ENCODE data around the gene OSBP2.
"Not testable (repeated sequence)": the region's sequence is repeated elsewhere in the genome, so short reads cannot be mapped to it uniquely, and the experiment has no call there.

OSBP2 gene

DNA sequence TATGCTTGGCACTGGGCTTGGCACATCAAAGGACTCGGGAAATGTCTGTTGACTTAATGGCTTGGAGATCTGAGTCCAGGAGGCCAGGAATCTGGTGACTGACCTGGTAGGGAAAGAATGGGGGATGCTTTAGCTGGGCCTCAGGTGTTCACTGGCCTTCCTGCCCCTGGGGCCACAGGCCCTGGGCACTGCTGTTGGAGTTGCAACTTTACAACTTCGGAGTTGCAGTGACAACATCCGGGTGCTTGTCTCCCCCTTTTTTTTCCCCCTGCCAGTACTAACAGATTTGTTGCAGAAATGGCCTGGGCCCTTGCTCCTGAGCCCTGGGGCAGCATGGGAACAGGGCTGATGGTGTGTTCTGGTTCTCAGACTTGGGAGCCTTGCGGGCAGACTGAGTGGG is 23.8 kb downstream of the OSBP2 start:
- DNase-seq (ENCODE audit: low read depth in 2 of 2) = no peak

- no peak for DNase-seq (ENCODE audit: low read depth in 2 of 2)
Observed at GRCh38 chr22:30718938-30719337, 24.3 kb downstream of the OSBP2 start.

DNA sequence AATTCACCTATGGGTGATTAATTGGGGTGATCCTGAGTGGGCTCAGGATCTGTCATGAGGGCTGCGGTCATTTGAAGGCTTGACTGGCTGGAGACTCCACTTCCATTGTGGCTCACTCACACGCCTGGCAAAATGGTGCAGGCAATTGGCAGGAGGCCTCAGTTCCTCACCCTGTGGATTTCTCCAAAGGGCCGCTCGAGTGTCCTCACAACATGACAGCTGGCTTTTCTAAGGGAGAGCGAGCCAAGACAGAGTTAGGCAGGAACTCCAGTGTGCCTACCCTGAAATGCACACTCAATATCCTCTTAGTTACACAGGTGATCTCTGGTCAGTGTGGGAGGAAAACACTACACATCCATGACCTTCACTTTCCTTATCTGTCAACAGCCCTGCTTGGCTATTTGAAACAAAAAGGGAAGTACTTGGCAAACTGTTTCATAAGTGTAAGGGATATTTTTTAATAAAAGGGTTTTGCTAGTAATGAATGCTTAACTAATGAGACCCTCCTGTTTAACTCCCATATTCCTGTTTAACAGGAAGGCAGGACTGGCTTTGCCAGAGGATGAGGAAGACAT is 25.7 kb downstream of the OSBP2 start:
- no peak for DNase-seq (ENCODE audit: low read depth in 2 of 2)

DNA sequence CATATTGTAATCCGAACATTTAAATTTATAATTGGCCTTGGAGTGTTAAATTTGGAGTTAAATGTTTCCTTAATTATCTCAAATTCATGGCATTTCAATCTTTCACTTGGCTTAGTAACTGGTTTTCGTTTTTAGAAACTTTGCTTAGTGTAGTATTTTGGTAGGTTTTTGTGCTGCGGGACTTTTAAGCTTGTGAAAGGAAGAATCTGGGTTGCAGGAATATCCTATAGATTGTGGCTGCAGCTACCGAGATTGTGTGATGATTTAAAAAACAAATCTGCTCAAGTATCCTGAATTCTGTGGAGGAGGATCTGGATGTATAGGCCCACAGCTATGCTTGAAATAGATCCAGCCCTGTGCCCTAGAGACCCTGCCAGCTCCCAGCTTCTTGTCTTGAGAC is 27.1 kb downstream of the OSBP2 start:
- no peak for DNase-seq (ENCODE audit: low read depth in 2 of 2)

DNA sequence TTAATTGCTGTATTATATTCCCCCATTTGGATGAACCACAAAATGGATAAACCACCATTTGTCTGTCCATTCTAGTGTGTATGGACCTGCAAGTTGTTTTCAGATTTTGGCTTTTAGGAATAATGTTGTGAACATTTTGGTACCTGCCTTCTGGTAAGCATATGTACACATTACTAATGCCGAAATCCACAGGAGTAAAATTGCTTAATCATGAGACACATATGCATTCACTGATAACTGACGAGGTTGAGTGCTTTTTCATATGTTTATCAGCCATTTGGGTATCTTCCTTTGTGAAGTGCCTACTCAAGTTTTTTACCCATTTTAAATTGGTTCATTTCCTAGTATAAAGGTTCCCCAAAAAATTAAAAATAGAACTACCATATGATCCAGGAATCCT is 34.2 kb downstream of the OSBP2 start:
- no peak for DNase-seq (ENCODE audit: low read depth in 2 of 2)

DNA sequence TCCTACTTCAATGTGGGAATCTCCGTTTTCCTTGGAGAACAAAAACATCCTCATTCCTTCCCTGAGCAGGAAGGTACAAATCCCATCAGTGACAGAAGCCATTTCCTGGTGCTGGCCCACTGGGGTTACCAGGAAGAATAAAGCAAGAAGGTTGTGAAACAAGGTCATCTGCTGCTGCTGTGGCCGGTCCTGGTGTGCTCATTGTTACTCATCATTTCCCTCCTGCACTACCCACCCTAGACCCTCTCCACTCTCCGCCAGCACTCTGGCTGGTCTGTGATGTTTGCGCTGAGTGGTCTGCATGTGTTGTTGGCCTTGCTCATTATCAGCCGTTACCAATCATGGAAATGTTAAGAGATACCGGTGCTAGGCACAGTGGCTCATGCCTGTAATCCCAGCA is 37.0 kb downstream of the OSBP2 start:
- no peak for DNase-seq (ENCODE audit: low read depth in 2 of 2)

DNA sequence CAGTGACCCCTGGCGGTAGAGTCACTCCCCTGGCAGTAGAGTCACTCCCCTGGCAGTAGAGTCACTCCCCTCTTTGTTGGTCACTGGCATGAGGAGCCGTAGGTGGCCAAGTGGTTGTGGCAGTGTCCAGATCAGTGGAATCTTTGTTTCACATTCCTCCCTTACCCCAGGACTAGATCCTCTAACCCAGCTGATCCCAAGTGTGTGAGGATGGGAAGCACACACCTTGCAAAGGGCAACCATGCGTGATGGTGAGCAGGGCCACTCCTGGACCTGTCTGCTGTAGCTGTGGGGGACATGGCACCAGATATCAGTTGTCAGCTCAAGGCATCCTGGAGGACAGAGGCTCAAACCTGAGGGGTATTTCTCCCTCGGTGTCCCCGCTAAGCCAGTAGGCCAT is 37.8 kb downstream of the OSBP2 start:
- no peak for DNase-seq (ENCODE audit: low read depth in 2 of 2)

DNA sequence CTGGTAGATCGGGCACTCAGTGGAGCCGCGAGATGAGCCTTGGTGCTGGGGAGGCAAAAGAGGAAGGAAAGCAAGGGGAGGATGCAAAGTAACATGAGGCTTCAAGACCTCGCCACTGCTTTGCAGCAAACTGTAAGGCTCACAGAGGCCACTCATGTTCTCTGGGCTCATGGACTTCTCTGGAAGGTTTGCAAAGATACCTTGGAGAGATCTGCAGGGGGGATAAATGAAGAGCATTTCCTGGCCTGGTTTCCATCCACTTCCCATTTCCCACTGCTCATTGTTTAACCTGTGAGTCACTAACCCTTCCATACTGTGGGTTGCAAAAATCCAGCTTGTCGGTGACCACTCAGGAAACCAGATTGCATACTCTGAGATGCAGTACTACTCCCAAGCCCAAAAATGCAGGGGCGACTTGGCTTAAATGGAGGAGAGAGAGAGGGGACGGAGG is 38.5 kb downstream of the OSBP2 start:
- DNase-seq (ENCODE audit: low read depth in 2 of 2) = no peak

- not testable (repeated sequence) for DNase-seq (ENCODE audit: low read depth in 2 of 2)
Observed at GRCh38 chr22:30740007-30740406, 45.3 kb downstream of the OSBP2 start.

DNA sequence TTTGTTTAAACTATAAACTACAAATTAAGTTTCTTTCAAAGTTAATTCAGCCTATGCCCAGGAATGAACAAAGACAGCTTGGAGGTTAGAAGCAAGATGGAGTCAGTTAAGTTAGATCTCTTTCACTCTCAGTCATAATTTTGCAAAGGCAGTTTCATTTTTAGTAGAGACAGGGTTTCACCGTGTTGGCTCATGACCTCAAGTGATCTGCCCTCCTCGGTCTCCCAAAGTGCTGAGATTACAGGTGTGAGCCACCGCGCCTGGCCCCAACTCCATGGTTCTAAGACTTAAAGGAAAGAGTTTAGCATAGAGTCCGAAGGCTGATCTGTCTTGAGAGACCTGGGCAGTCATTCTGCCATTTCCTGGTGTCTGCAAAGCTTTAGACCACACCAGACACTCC is 45.8 kb downstream of the OSBP2 start:
- not testable (repeated sequence) for DNase-seq (ENCODE audit: low read depth in 2 of 2)

DNA sequence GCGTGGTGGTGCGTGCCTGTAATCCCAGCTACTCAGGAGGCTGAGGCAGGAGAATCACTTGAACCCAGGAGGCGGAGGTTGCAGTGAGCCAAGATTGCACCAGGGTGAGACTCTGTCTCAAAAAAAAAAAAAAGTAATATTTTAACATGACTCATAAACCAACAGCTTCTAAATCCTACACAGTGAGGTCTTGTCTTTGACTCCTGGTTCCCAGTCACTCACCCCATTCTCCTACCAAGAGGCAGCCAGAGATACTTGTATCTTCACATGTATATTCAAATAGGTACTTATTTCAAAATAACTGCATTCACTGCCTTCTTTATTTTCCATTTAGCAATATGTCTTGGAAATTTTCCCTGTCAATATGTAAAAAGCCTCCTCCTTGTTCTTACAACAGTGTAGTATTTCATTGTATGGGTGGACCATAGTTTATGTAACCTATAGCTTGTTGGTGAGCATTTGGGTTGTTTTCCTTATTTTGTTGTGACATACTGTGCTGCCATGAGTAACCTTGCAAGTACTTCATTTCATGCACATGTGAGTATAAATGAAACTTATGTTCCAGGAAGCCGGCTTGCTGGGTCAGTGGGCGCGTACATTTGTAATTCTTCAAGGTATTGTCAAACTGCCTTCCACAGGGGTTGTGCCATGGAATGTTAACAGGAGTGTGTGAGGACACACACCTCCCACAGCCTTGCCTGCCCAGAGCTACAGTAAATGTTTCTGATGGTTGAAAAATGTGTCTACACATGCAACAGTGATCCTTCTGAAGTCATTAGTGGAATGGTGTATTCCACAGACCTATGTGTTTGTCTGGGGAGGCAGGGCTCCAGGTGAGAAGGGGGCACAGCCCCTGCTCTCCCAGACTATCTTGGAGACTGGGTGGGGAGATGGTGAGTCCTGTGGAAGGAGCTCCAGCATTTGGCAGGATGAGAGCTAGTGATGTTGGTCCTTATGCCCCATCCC is 47.9 kb downstream of the OSBP2 start:
- no peak for DNase-seq (ENCODE audit: low read depth in 2 of 2)

GRCh38 chr22:30743257-30744020 is 48.8 kb downstream of the OSBP2 start:
- no peak for DNase-seq (ENCODE audit: low read depth in 2 of 2)

GRCh38 chr22:30744224-30744623 is 49.5 kb downstream of the OSBP2 start:
- no peak for DNase-seq (ENCODE audit: low read depth in 2 of 2)

DNA sequence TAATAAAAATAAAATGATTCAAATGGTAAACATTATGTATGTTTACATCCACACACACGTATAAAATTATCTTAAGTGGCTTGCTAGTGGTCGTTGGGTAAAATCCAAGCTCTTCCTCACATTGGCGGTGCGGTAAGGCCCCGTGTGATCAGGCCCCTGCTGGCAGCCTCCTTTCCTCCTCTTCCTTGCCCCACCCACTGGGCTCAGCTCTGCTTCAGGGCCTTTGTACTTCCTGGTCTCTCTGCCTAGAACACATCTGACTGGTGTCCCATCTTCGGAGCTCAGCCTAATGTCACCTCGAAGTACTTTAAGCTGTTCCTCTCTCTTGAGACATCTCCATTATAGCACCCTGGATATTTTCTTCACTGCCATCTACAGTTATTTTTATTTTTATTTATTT is 52.8 kb downstream of the OSBP2 start:
- DNase-seq (ENCODE audit: low read depth in 2 of 2) = no peak

- no peak for DNase-seq (ENCODE audit: low read depth in 2 of 2)
Observed at GRCh38 chr22:30749272-30749671, 54.6 kb downstream of the OSBP2 start.

- DNase-seq (ENCODE audit: low read depth in 2 of 2) = no peak
Observed at GRCh38 chr22:30749849-30750248, 55.2 kb downstream of the OSBP2 start.

DNA sequence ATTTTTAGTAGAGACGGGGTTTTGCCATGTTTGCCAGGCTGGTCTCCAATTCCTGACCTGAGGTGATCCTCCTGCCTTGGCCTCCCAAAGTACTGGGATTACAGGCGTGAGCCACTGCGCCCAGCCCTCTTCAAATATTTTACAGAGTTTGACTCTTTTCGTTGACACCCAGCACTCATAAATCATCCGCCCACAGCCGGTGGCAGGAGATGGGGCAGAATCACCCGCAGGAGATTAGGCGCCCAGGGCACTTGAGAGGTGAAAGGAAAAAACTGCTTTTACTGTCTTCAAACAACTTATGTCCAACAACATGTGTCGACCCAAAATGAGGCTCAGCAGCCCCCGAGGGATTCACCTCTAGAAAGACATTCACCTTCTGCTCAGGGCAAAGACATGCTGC is 56.9 kb downstream of the OSBP2 start:
- no peak for DNase-seq (ENCODE audit: low read depth in 2 of 2)

GRCh38 chr22:30752771-30753170 is 58.1 kb downstream of the OSBP2 start:
- no peak for DNase-seq (ENCODE audit: low read depth in 2 of 2)

- DNase-seq (ENCODE audit: low read depth in 2 of 2) = no peak
Observed at GRCh38 chr22:30753701-30754100, 59.0 kb downstream of the OSBP2 start.

- DNase-seq (ENCODE audit: low read depth in 2 of 2) = no peak
Observed at GRCh38 chr22:30754521-30754920, 59.8 kb downstream of the OSBP2 start.

- DNase-seq (ENCODE audit: low read depth in 2 of 2) = no peak
Observed at GRCh38 chr22:30754971-30755758, 60.5 kb downstream of the OSBP2 start.

- no peak for DNase-seq (ENCODE audit: low read depth in 2 of 2)
Observed at GRCh38 chr22:30755759-30756124, 61.1 kb downstream of the OSBP2 start.

Data from stimulated activated CD8-positive, alpha-beta memory T cell treated with anti-CD3 and anti-CD28 coated beads, Interleukin-7, amount 100 ng/mL, for 1 hour (primary cell).